ENCODE results near the gene CALN1. TPM values are rescaled to one million over a fixed set of nuclear protein-coding genes. Genes with fewer than 3 reads are reported as not detected.

Gene CALN1
- polyA plus RNA-seq, 3 donors: under 0.01 TPM; not detected in 2

DNA sequence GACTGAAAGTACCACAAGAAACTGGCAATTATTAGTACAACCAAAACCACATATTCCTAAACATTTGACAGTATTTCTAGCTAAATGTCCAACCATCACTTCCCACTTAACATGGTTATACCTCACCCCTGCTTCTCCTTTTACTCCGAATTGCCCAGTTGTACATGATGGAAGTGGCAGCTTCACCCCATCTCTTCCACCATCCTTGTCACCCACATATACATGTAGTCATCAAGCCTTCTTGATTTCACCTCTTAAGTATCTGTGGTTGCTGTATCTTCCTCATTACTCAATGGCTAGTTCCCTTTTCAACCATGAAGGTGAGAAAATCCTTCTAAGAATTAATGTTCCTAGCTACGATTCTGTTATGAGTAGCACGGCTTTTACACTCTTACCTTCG lies 388.2 kb downstream of the CALN1 start:
- no peaks in the 10 kb centered on the region for H3K4me1 ChIP-seq (ENCODE audit: control insufficient read depth in 1 of 2, insufficient read depth in 2 of 2, low read length in 2 of 2)
- H4K20me1 ChIP-seq (ENCODE audit: insufficient read depth, low read length): no peaks in the 10 kb centered on the region
- no peaks in the 10 kb centered on the region for H3K27me3 ChIP-seq (ENCODE audit: control insufficient read depth in 2 of 2, insufficient read depth in 2 of 2, low read length in 2 of 2)
- H3K27me3 Mint-ChIP-seq (ENCODE audit: low read depth in 3 of 3): peaks cover 0 to 1% (median 0%) of the 10 kb centered on the region in 3 donors
- no peak overlapping the region for H3K4me3 Mint-ChIP-seq
- H3K9me3 Mint-ChIP-seq: peaks cover 5 to 22% (median 9%) of the 10 kb centered on the region in 7 donors
- no peaks in the 10 kb centered on the region for H3K36me3 ChIP-seq (replicated peaks in 1 of 2; ENCODE audit: control insufficient read depth in 1 of 2, insufficient read depth in 2 of 2, low read length in 2 of 2)
- no peak overlapping the region for H3K4me2 ChIP-seq (replicated peaks; ENCODE audit: extremely low read depth, low read length, poor library complexity, severe bottlenecking)
- DNase-seq: no peak
- no peak overlapping the region for H3K27ac Mint-ChIP-seq
- WGBS (ENCODE audit: insufficient coverage): 83% methylated on average over 2 of the region's 4 CpGs
- H2AFZ ChIP-seq (ENCODE audit: insufficient read depth, low read depth, low read length, poor library complexity, severe bottlenecking): no peak overlapping the region
- H3K27ac ChIP-seq (ENCODE audit: low read depth in 1 of 2, low read length in 2 of 2): no peak overlapping the region
- H3K9ac ChIP-seq (ENCODE audit: insufficient read depth, low read length, poor library complexity, severe bottlenecking): no peak overlapping the region
- no peaks in the 10 kb centered on the region for H3K36me3 Mint-ChIP-seq
- no peak overlapping the region for H3K4me3 ChIP-seq (replicated peaks in 1 of 3; ENCODE audit: low read depth in 2 of 3, low read length in 3 of 3)
- TF ChIP-seq, protein P1, sequence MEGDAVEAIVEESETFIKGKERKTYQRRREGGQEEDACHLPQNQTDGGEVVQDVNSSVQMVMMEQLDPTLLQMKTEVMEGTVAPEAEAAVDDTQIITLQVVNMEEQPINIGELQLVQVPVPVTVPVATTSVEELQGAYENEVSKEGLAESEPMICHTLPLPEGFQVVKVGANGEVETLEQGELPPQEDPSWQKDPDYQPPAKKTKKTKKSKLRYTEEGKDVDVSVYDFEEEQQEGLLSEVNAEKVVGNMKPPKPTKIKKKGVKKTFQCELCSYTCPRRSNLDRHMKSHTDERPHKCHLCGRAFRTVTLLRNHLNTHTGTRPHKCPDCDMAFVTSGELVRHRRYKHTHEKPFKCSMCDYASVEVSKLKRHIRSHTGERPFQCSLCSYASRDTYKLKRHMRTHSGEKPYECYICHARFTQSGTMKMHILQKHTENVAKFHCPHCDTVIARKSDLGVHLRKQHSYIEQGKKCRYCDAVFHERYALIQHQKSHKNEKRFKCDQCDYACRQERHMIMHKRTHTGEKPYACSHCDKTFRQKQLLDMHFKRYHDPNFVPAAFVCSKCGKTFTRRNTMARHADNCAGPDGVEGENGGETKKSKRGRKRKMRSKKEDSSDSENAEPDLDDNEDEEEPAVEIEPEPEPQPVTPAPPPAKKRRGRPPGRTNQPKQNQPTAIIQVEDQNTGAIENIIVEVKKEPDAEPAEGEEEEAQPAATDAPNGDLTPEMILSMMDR (IDR thresholded peaks at IDR 0.05): no peak
- intact Hi-C loops (cut with micrococcal nuclease): no loop called here
- peaks cover 5 to 13% of the 10 kb centered on the region in 2 donors for H3K9me3 ChIP-seq (replicated peaks in 1 of 2; ENCODE audit: control insufficient read depth in 1 of 2, insufficient read depth in 1 of 2, low read length in 2 of 2)
- no peaks in the 10 kb centered on the region for H3K79me2 ChIP-seq (ENCODE audit: insufficient read depth, low read length)
- no peaks in the 10 kb centered on the region for H3K4me1 Mint-ChIP-seq

DNA sequence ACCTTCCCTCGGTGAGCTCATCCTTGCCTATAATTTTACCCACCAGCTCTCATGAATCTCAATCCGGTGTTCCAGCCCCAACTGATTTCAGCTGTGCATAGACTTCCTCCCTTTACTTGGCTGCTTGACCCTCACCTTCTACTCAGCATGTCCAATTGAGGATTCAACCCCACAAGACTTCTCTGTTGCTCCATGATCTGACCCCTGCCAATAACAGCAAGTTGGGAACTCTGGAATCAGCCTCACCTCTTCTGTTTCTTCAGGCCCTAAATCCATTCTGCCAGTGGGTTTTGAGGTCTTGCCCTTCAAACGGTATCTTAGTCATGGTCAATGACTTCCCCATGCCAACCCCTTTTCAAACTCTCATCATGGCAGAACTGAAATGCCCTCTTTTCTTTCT lies 390.4 kb downstream of the CALN1 start:
- 92% methylated on average over 3 of the region's 3 CpGs for WGBS (ENCODE audit: insufficient coverage)
- no peak overlapping the region for H2AFZ ChIP-seq (ENCODE audit: insufficient read depth, low read depth, low read length, poor library complexity, severe bottlenecking)
- Mint-ChIP-seq H3K27ac (peak overlapping the region in 2 of 7 donors; percentile 0 to 1), H3K4me3 (no peak overlapping the region), H3K9me3 (peaks cover 5 to 16% (median 8%) of the 10 kb centered on the region in 7 donors), H3K4me1 (no peaks in the 10 kb centered on the region), H3K36me3 (no peaks in the 10 kb centered on the region), H3K27me3 (ENCODE audit: low read depth in 3 of 3) (peaks cover 0 to 1% (median 0%) of the 10 kb centered on the region in 3 donors)
- no peak overlapping the region for H3K4me2 ChIP-seq (replicated peaks; ENCODE audit: extremely low read depth, low read length, poor library complexity, severe bottlenecking)
- no peaks in the 10 kb centered on the region for H4K20me1 ChIP-seq (ENCODE audit: insufficient read depth, low read length)
- no peaks in the 10 kb centered on the region for H3K4me1 ChIP-seq (ENCODE audit: control insufficient read depth in 1 of 2, insufficient read depth in 2 of 2, low read length in 2 of 2)
- no peaks in the 10 kb centered on the region for H3K27me3 ChIP-seq (ENCODE audit: control insufficient read depth in 2 of 2, insufficient read depth in 2 of 2, low read length in 2 of 2)
- intact Hi-C loops (cut with micrococcal nuclease): no loop called here
- no peak overlapping the region for H3K9ac ChIP-seq (ENCODE audit: insufficient read depth, low read length, poor library complexity, severe bottlenecking)
- H3K27ac ChIP-seq (ENCODE audit: low read depth in 1 of 2, low read length in 2 of 2): no peak overlapping the region
- H3K4me3 ChIP-seq (replicated peaks in 1 of 3; ENCODE audit: low read depth in 2 of 3, low read length in 3 of 3): no peak overlapping the region
- no peak for DNase-seq
- H3K36me3 ChIP-seq (replicated peaks in 1 of 2; ENCODE audit: control insufficient read depth in 1 of 2, insufficient read depth in 2 of 2, low read length in 2 of 2): no peaks in the 10 kb centered on the region
- TF ChIP-seq, protein P1 (IDR thresholded peaks at IDR 0.05): no peak
- H3K9me3 ChIP-seq (replicated peaks in 1 of 2; ENCODE audit: control insufficient read depth in 1 of 2, insufficient read depth in 1 of 2, low read length in 2 of 2): peaks cover 5 to 13% of the 10 kb centered on the region in 2 donors
- H3K79me2 ChIP-seq (ENCODE audit: insufficient read depth, low read length): no peaks in the 10 kb centered on the region

Data from CD14-positive monocyte (primary cell).